ENCODE data around the gene PDE1C.

DNA sequence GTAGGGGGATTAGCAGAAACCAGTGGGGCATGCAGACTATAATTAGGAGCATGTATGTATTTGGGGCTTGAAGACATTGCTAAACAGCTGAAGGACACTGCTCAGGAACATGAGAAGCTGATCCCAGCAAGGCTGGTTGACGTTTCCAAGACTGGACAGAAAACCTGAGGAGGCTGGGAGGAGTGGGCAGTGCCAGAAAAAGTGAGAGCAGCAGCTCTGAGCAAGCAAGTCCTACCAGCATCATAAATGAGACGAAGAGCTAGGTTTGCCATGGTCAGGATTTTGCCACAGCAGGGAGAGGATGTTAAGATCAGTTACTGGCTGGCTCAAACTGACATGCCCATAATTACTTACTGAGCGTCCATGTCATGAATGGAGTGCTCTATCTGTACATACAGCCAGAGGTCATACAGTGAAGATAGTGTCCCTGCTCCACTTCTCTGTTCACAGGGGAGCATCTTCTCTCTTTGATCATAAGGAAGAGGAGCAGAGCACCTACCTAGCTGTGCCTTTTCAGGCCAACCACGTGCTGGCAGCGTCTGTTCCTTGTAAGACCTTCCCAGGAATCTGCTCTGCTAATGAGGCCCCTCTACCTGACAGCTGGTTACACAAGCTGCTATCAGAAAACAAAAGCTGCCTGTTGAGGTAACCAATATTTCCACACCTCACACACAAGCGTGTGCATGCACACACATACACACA is 44.7 kb downstream of the PDE1C start:
- TF ChIP-seq, protein P1, sequence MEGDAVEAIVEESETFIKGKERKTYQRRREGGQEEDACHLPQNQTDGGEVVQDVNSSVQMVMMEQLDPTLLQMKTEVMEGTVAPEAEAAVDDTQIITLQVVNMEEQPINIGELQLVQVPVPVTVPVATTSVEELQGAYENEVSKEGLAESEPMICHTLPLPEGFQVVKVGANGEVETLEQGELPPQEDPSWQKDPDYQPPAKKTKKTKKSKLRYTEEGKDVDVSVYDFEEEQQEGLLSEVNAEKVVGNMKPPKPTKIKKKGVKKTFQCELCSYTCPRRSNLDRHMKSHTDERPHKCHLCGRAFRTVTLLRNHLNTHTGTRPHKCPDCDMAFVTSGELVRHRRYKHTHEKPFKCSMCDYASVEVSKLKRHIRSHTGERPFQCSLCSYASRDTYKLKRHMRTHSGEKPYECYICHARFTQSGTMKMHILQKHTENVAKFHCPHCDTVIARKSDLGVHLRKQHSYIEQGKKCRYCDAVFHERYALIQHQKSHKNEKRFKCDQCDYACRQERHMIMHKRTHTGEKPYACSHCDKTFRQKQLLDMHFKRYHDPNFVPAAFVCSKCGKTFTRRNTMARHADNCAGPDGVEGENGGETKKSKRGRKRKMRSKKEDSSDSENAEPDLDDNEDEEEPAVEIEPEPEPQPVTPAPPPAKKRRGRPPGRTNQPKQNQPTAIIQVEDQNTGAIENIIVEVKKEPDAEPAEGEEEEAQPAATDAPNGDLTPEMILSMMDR (conservative IDR thresholded peaks at IDR 0.05; ENCODE audit: low read length), result no peak
- no peak for TF ChIP-seq EZH2phosphoT487 (IDR thresholded peaks at IDR 0.05; ENCODE audit: borderline replicate concordance)
